Measurements from ENCODE around the gene KIAA1755.

KIAA1755 gene

GRCh38 chr20:38229376-38230252, 30.9 kb downstream of the KIAA1755 start:
- peak; percentile 60 for TF ChIP-seq CTCF (IDR thresholded peaks at IDR 0.05; ENCODE audit: low read depth, low read length, missing control alignments)
- no peak overlapping the region for H3K4me3 ChIP-seq (replicated peaks; ENCODE audit: low read depth, low read length)
- no peak for DNase-seq (ENCODE audit: extremely low read depth, low read depth)

GRCh38 chr20:38228436-38228835, 32.1 kb downstream of the KIAA1755 start:
- TF ChIP-seq CTCF (IDR thresholded peaks at IDR 0.05; ENCODE audit: low read depth, low read length, missing control alignments): no peak
- no peak for DNase-seq (ENCODE audit: extremely low read depth, low read depth)
- H3K4me3 ChIP-seq (replicated peaks; ENCODE audit: low read depth, low read length): no peak overlapping the region

- no peak overlapping the region for H3K4me3 ChIP-seq (replicated peaks; ENCODE audit: low read depth, low read length)
- DNase-seq (ENCODE audit: extremely low read depth, low read depth): no peak
- no peak for TF ChIP-seq CTCF (IDR thresholded peaks at IDR 0.05; ENCODE audit: low read depth, low read length, missing control alignments)
These were observed 32.8 kb downstream of the KIAA1755 start for GRCh38 chr20:38227420-38228360.

GRCh38 chr20:38226553-38226952, 34.0 kb downstream of the KIAA1755 start:
- DNase-seq (ENCODE audit: extremely low read depth, low read depth): no peak
- TF ChIP-seq CTCF (IDR thresholded peaks at IDR 0.05; ENCODE audit: low read depth, low read length, missing control alignments): no peak
- H3K4me3 ChIP-seq (replicated peaks; ENCODE audit: low read depth, low read length): no peak overlapping the region

- no peak for TF ChIP-seq CTCF (IDR thresholded peaks at IDR 0.05; ENCODE audit: low read depth, low read length, missing control alignments)
- no peak for DNase-seq (ENCODE audit: extremely low read depth, low read depth)
- H3K4me3 ChIP-seq (replicated peaks; ENCODE audit: low read depth, low read length): no peak overlapping the region
These were observed 34.7 kb downstream of the KIAA1755 start for GRCh38 chr20:38225900-38226263.

GRCh38 chr20:38225240-38225899, 35.2 kb downstream of the KIAA1755 start:
- no peak for TF ChIP-seq CTCF (IDR thresholded peaks at IDR 0.05; ENCODE audit: low read depth, low read length, missing control alignments)
- H3K4me3 ChIP-seq (replicated peaks; ENCODE audit: low read depth, low read length): no peak overlapping the region
- no peak for DNase-seq (ENCODE audit: extremely low read depth, low read depth)
